Suppressor macrophage treated with lipopolysaccharide for 1 hour (primary cell): ENCODE results near the gene VEGFB.

Source experiments
- DNase-seq, 3 donors: peaks; one replicate each; pipeline ENCODE4 v3.0.0-alpha.2; 2020 to 2022

Gene VEGFB

GRCh38 chr11:64284962-64285884 lies 50.8 kb downstream of the VEGFB start, which contains the start of gene GPR137:
TSS of gene GPR137 (plus strand) at chr11:64285848. CDS start at chr11:64286525, 677 bp downstream.
- peak; percentile 87 to 96 (median 90) for DNase-seq

- no peak for DNase-seq
These were observed 51.8 kb downstream of the VEGFB start for GRCh38 chr11:64285885-64286800.

GRCh38 chr11:64286801-64287159 lies 52.4 kb downstream of the VEGFB start:
- DNase-seq = no peak

GRCh38 chr11:64287676-64288352 lies 53.4 kb downstream of the VEGFB start:
- DNase-seq = no peak

GRCh38 chr11:64288353-64288750 lies 54.0 kb downstream of the VEGFB start:
- no peak for DNase-seq
